Dendritic cell treated with granulocyte-macrophage colony-stimulating factor and Interleukin-4, amounts not matched to agents 40 ng/mL and 50 ng/mL, for 4 days (primary cell): Measurements from ENCODE around the gene CYTH3.
"Not testable (repeated sequence)": the region's sequence is repeated elsewhere in the genome, so short reads cannot be mapped to it uniquely, and the experiment has no call there.

ENCODE experiments used
- H3K27ac Mint-ChIP-seq: one replicate; pipeline ENCODE4 v1.8.0; 2022; ENCODE audit warnings: mild to moderate bottlenecking, mixed read lengths
- H3K27me3 Mint-ChIP-seq: one replicate; pipeline ENCODE4 v1.8.0; 2022; ENCODE audit warnings: mild to moderate bottlenecking, mixed read lengths
- H3K36me3 Mint-ChIP-seq: one replicate; pipeline ENCODE4 v1.8.0; 2022; ENCODE audit warnings: low read depth, mixed read lengths
- H3K4me1 Mint-ChIP-seq: one replicate; pipeline ENCODE4 v1.8.0; 2022; ENCODE audit warnings: low read depth, mixed read lengths
- H3K4me3 Mint-ChIP-seq: one replicate; pipeline ENCODE4 v1.8.0; 2022; ENCODE audit warnings: mild to moderate bottlenecking, moderate library complexity, mixed read lengths
- H3K9me3 Mint-ChIP-seq: one replicate; pipeline ENCODE4 v1.8.0; 2022; ENCODE audit warnings: mixed read lengths
- intact Hi-C: fragments of 100-400 bp; cut with micrococcal nuclease; formaldehyde crosslinking; loops from one replicate; pipeline ENCODE4 v1.15.0; 2022

The CYTH3 gene

DNA sequence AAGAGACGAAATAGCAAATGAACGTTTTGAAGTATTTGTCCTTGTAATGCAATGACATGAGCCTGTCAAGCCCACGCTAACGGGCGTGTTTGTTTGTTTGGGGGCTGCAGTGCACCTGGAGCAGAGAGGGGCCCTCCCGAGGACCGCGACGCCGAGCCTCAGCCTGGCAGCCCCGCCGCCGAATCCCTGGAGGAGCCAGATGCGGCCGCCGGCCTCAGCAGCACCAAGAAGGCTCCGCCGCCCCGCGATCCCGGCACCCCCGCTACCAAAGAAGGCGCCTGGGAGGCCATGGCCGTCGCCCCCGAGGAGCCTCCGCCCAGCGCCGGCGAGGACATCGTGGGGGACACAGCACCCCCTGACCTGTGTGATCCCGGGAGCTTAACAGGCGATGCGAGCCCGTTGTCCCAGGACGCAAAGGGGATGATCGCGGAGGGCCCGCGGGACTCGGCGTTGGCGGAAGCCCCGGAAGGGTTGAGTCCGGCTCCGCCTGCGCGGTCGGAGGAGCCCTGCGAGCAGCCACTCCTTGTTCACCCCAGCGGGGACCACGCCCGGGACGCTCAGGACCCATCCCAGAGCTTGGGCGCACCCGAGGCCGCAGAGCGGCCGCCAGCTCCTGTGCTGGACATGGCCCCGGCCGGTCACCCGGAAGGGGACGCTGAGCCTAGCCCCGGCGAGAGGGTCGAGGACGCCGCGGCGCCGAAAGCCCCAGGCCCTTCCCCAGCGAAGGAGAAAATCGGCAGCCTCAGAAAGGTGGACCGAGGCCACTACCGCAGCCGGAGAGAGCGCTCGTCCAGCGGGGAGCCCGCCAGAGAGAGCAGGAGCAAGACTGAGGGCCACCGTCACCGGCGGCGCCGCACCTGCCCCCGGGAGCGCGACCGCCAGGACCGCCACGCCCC lies 118.5 kb downstream of the CYTH3 start:
- peaks cover 99% of the 10 kb centered on the region for H3K36me3 Mint-ChIP-seq
- no peaks in the 10 kb centered on the region for H3K27me3 Mint-ChIP-seq
- intact Hi-C loops = no loop called here
- H3K9me3 Mint-ChIP-seq = no peaks in the 10 kb centered on the region
- H3K27ac Mint-ChIP-seq = no peak overlapping the region
- no peaks in the 10 kb centered on the region for H3K4me1 Mint-ChIP-seq
- H3K4me3 Mint-ChIP-seq = no peak overlapping the region

GRCh38 chr7:6151994-6152735 lies 120.3 kb downstream of the CYTH3 start:
- no peak overlapping the region for H3K27ac Mint-ChIP-seq
- H3K27me3 Mint-ChIP-seq = no peaks in the 10 kb centered on the region
- H3K4me1 Mint-ChIP-seq = no peaks in the 10 kb centered on the region
- H3K4me3 Mint-ChIP-seq = no peak overlapping the region
- intact Hi-C loops = no loop called here
- H3K36me3 Mint-ChIP-seq = peaks cover 99% of the 10 kb centered on the region
- no peaks in the 10 kb centered on the region for H3K9me3 Mint-ChIP-seq

- H3K36me3 Mint-ChIP-seq = peaks cover 100% of the 10 kb centered on the region
- H3K27ac Mint-ChIP-seq, H3K9me3 Mint-ChIP-seq, H3K4me1 Mint-ChIP-seq, intact Hi-C loops, H3K4me3 Mint-ChIP-seq, H3K27me3 Mint-ChIP-seq: not testable (repeated sequence)
Observed at GRCh38 chr7:6151527-6151926, 120.9 kb downstream of the CYTH3 start.

DNA sequence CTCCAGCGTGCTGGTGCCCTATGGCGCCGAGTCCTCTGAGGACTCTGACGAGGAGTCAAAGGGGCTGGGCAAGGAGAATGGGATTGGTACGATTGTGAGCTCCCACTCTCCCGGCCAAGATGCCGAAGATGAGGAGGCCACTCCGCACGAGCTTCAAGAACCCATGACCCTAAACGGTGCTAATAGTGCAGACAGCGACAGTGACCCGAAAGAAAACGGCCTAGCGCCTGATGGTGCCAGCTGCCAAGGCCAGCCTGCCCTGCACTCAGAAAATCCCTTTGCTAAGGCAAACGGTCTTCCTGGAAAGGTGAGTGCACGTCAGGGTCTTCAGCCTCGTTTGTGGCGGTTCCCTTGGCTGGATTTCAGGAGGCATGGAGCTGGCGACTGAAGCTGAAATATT lies 122.4 kb downstream of the CYTH3 start:
- no peak overlapping the region for H3K4me3 Mint-ChIP-seq
- H3K27ac Mint-ChIP-seq = no peak overlapping the region
- intact Hi-C loops = no loop called here

GRCh38 chr7:6148724-6149360 lies 123.6 kb downstream of the CYTH3 start:
- Mint-ChIP-seq H3K4me3 (no peak overlapping the region), H3K9me3 (no peaks in the 10 kb centered on the region), H3K36me3 (peaks cover 100% of the 10 kb centered on the region), H3K27me3 (no peaks in the 10 kb centered on the region), H3K27ac (no peak overlapping the region), H3K4me1 (no peaks in the 10 kb centered on the region)
- intact Hi-C loops = no loop called here

More for the DNA sequence above, 122.4 kb downstream of the CYTH3 start:
- Mint-ChIP-seq H3K27me3 (no peaks in the 10 kb centered on the region), H3K9me3 (no peaks in the 10 kb centered on the region), H3K36me3 (peaks cover 100% of the 10 kb centered on the region), H3K4me1 (no peaks in the 10 kb centered on the region)

- no peak overlapping the region for H3K4me3 Mint-ChIP-seq
- H3K27ac Mint-ChIP-seq = no peak overlapping the region
- intact Hi-C loops = no loop called here
- H3K27me3 Mint-ChIP-seq = no peaks in the 10 kb centered on the region
- no peaks in the 10 kb centered on the region for H3K4me1 Mint-ChIP-seq
- H3K36me3 Mint-ChIP-seq = peaks cover 97% of the 10 kb centered on the region
- no peaks in the 10 kb centered on the region for H3K9me3 Mint-ChIP-seq
Observed at GRCh38 chr7:6147627-6148026, 124.8 kb downstream of the CYTH3 start.

DNA sequence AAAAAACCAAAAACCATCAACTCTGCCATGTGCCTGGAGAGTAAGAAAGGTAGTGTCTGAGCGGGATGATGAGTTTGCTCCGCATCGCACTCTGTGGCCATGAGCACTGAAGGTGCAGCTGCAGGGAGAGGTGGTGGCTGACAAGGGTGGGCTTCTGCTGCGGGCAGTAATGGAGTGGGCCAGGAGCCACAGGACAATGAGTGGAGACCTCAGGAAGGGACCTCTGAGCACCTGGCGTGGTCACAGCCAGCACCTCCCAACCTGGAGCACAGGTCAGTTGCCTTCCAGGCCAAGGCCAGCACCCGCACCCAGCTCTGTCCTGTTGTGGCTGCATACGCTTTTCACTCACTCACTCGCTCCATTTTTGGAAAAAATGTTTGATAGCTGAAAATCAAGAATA lies 125.8 kb downstream of the CYTH3 start:
- intact Hi-C loops = no loop called here
- H3K27ac Mint-ChIP-seq = no peak overlapping the region

DNA sequence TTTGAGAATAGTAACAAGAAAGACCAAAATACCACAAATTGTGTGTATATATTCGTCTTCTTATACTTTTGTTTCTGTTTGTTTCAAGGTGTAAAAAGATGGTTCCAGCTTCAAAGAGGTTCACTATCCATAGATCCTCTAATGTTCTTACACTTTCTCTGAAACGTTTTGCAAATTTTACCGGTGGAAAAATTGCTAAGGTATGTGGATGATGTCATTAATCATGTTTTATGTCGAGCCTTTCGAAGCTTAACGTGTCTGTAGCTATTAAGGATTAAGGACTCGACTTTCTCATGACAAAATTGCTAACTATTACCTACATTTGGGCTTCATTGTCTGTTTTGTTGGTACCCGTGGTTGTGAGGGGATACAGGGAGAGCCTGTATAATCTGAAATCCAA lies 128.4 kb downstream of the CYTH3 start:
- H3K36me3 Mint-ChIP-seq = peaks cover 90% of the 10 kb centered on the region

More for the DNA sequence above, 125.8 kb downstream of the CYTH3 start:
- Mint-ChIP-seq H3K27me3 (no peaks in the 10 kb centered on the region), H3K4me3 (no peak overlapping the region), H3K9me3 (no peaks in the 10 kb centered on the region), H3K36me3 (peaks cover 97% of the 10 kb centered on the region), H3K4me1 (no peaks in the 10 kb centered on the region)

DNA sequence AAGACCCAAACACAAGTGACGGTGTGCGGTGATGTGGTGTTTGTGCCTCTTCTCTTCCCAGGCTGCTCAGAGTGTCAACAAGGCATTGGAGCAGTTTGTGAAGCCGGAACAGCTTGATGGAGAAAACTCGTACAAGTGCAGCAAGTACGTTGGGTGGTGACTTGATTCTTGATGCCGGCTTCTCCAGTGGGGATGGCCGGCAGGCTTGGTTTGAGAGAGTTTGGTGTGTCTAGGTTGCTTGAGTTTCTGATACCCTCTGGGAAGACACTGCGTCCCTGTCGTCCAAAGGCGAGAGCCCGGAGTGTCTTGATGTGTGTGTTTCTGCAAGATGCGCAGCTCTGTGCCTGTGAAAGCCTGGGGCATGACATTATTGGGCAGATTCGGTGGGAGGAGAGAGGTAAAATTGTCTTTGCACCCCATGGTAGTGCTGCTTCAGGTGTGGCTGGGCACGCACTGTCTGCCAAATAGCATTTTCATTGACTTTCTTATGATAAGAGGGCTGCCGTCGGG lies 129.5 kb downstream of the CYTH3 start:
- H3K27ac Mint-ChIP-seq = no peak overlapping the region
- no peaks in the 10 kb centered on the region for H3K9me3 Mint-ChIP-seq
- no peak overlapping the region for H3K4me3 Mint-ChIP-seq
- intact Hi-C loops = no loop called here
- no peaks in the 10 kb centered on the region for H3K27me3 Mint-ChIP-seq
- H3K4me1 Mint-ChIP-seq = peaks cover 18% of the 10 kb centered on the region
- peaks cover 80% of the 10 kb centered on the region for H3K36me3 Mint-ChIP-seq

More for the DNA sequence above, 128.4 kb downstream of the CYTH3 start:
- H3K27me3 Mint-ChIP-seq = no peaks in the 10 kb centered on the region
- H3K27ac Mint-ChIP-seq = no peak overlapping the region
- H3K4me1 Mint-ChIP-seq = peaks cover 11% of the 10 kb centered on the region
- no peak overlapping the region for H3K4me3 Mint-ChIP-seq
- intact Hi-C loops = no loop called here
- no peaks in the 10 kb centered on the region for H3K9me3 Mint-ChIP-seq

GRCh38 chr7:6139189-6139996 lies 133.0 kb downstream of the CYTH3 start:
- intact Hi-C loops = no loop called here
- Mint-ChIP-seq H3K4me3 (peak overlapping the region; percentile 30), H3K27me3 (no peaks in the 10 kb centered on the region), H3K4me1 (peaks cover 18% of the 10 kb centered on the region), H3K36me3 (peaks cover 50% of the 10 kb centered on the region), H3K9me3 (no peaks in the 10 kb centered on the region), H3K27ac (peak overlapping the region; percentile 77)

DNA sequence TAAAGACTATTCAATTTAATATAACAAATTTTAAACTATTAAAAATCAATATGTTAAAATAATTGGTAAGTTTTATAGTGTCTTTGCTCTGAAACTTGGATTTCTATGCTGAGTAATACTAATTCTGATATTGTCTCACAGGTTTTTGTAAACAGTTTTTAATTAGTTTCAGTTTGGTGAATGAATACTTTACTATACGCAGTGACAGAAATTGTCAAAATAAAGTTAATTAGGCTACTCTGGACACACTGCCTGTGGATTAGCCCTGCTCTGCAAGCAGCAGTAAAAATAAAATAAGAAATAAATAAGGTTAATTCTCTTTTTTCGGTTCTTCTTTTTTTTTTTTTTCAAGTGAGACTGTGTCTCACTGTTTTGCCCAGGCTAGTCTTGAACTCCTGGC lies 135.9 kb downstream of the CYTH3 start:
- Mint-ChIP-seq H3K4me3 (no peak overlapping the region), H3K36me3 (peaks cover 53% of the 10 kb centered on the region), H3K9me3 (no peaks in the 10 kb centered on the region), H3K4me1 (peaks cover 18% of the 10 kb centered on the region), H3K27me3 (no peaks in the 10 kb centered on the region), H3K27ac (no peak overlapping the region)
- intact Hi-C loops = no loop called here

GRCh38 chr7:6133249-6133648 lies 139.2 kb downstream of the CYTH3 start:
- Mint-ChIP-seq H3K4me1 (peaks cover under 1% of the 10 kb centered on the region), H3K27me3 (no peaks in the 10 kb centered on the region), H3K9me3 (no peaks in the 10 kb centered on the region), H3K36me3 (peaks cover 66% of the 10 kb centered on the region), H3K4me3 (no peak overlapping the region), H3K27ac (no peak overlapping the region)
- intact Hi-C loops = no loop called here

- Mint-ChIP-seq H3K4me1 (no peaks in the 10 kb centered on the region), H3K36me3 (peaks cover 92% of the 10 kb centered on the region), H3K27me3 (no peaks in the 10 kb centered on the region), H3K4me3 (no peak overlapping the region), H3K27ac (no peak overlapping the region), H3K9me3 (no peaks in the 10 kb centered on the region)
- intact Hi-C loops = no loop called here
Observed at GRCh38 chr7:6130007-6130587, 142.3 kb downstream of the CYTH3 start.
